IMR-90 (cell line): ENCODE data around the gene NTSR1. TPM values are rescaled to one million over a fixed set of nuclear protein-coding genes. Genes with fewer than 3 reads are reported as not detected.

Source experiments
- ATAC-seq: fragments of 200-7000 bp; cut with Tn5 transposase; 2 replicates; pipeline ENCODE4 v1.9.1; 2020; ENCODE audit warnings: low read depth, mild to moderate bottlenecking, moderate library complexity
- BruUV-seq: library from RNA; stranded (reverse); fragments of 400-500 nt; replicated peaks from 2 replicates; lab custom pipeline; 2021; lab: Mats Ljungman, UMichigan
- CTCF ChIA-PET: fragments of 300-600 bp; formaldehyde crosslinking; extraction: SDS; loops from one replicate; lab custom pipeline; 2021; ENCODE audit warnings: antibody characterized with exemption; lab: Yijun Ruan, JAX
- POLR2A ChIA-PET: fragments of 300-600 bp; sonication (Branson Sonifier 250); formaldehyde crosslinking; loops from one replicate; lab custom pipeline; 2022; ENCODE audit warnings: antibody characterized with exemption; ENCODE audit not compliant: unreplicated experiment; lab: Charles Lee
- DNase-seq: peaks from one replicate; pipeline ENCODE4 v3.0.0; 2013
- H2AFZ ChIP-seq: replicated peaks from 2 replicates; pipeline ENCODE3; 2013; ENCODE audit warnings: low read length, mild to moderate bottlenecking; ENCODE audit not compliant: poor library complexity
- H2AK5ac ChIP-seq: 2 replicates; pipeline ENCODE4 v1.6.1; 2013; ENCODE audit warnings: low read depth, low read length, inconsistent platforms
- H2AK9ac ChIP-seq: replicated peaks from 2 replicates; pipeline ENCODE3; 2013; ENCODE audit warnings: mild to moderate bottlenecking, low read depth, low read length, moderate library complexity; ENCODE audit not compliant: poor library complexity
- H2BK120ac ChIP-seq: 2 replicates; pipeline ENCODE4 v1.6.1; 2013; ENCODE audit warnings: low read depth, low read length, inconsistent platforms
- H2BK15ac ChIP-seq: 3 replicates; pipeline ENCODE4 v1.6.1; 2013; ENCODE audit warnings: low read depth, low read length, inconsistent platforms
- H2BK20ac ChIP-seq: 2 replicates; pipeline ENCODE4 v1.6.1; 2013; ENCODE audit warnings: low read depth, mild to moderate bottlenecking, inconsistent platforms, low read length, moderate library complexity
- H2BK5ac ChIP-seq: 2 replicates; pipeline ENCODE4 v1.6.1; 2013; ENCODE audit warnings: mild to moderate bottlenecking, low read depth, low read length, inconsistent platforms; ENCODE audit not compliant: poor library complexity, severe bottlenecking
- H3K14ac ChIP-seq: replicated peaks from 2 replicates; pipeline ENCODE4 v1.6.1; 2013; ENCODE audit warnings: low read depth, low read length, inconsistent platforms
- H3K18ac ChIP-seq: 2 replicates; pipeline ENCODE4 v1.6.1; 2013; ENCODE audit warnings: low read depth, low read length, control low read depth
- H3K23ac ChIP-seq: 2 replicates; pipeline ENCODE4 v1.6.1; 2013; ENCODE audit warnings: low read depth, low read length, inconsistent platforms
- H3K27ac ChIP-seq: 2 replicates; pipeline ENCODE4 v1.5.1; 2013; ENCODE audit warnings: mild to moderate bottlenecking, control low read depth, low read length; ENCODE audit not compliant: insufficient read depth
- H3K27me3 ChIP-seq: 2 replicates; pipeline ENCODE4 v1.6.1; 2013; ENCODE audit warnings: low read length; ENCODE audit not compliant: control insufficient read depth, insufficient read depth
- H3K36me3 ChIP-seq: 2 replicates; pipeline ENCODE4 v1.6.1; 2013; ENCODE audit warnings: low read length, mixed read lengths; ENCODE audit not compliant: control insufficient read depth, insufficient read depth
- H3K4ac ChIP-seq: 2 replicates; pipeline ENCODE4 v1.6.1; 2013; ENCODE audit warnings: low read depth, low read length, inconsistent platforms
- H3K4me1 ChIP-seq: 2 replicates; pipeline ENCODE4 v1.6.1; 2013; ENCODE audit warnings: low read length, mixed read lengths; ENCODE audit not compliant: control insufficient read depth, insufficient read depth
- H3K4me2 ChIP-seq: 2 replicates; pipeline ENCODE4 v1.6.1; 2013; ENCODE audit warnings: low read depth, mild to moderate bottlenecking, control low read depth, low read length, moderate library complexity
- H3K4me3 ChIP-seq: 2 replicates; pipeline ENCODE4 v1.5.1; 2013; ENCODE audit warnings: low read depth, mild to moderate bottlenecking, control low read depth, low read length, moderate library complexity; ENCODE audit not compliant: insufficient read depth
- H3K56ac ChIP-seq: 2 replicates; pipeline ENCODE4 v1.6.1; 2013; ENCODE audit warnings: low read length, inconsistent platforms; ENCODE audit not compliant: insufficient read depth; ENCODE audit errors: extremely low read depth
- H3K79me1 ChIP-seq, 2 experiments: 2 replicates each; pipeline ENCODE4 v1.6.1; 2013; ENCODE audit warnings: low read length in 2 of 2, inconsistent platforms in 1 of 2, low read depth in 1 of 2
- H3K9ac ChIP-seq: 2 replicates; pipeline ENCODE4 v1.6.1; 2013; ENCODE audit warnings: low read depth, low read length, control low read depth
- H3K9me1 ChIP-seq: 2 replicates; pipeline ENCODE4 v1.6.1; 2013; ENCODE audit warnings: low read length, inconsistent platforms; ENCODE audit not compliant: insufficient read depth
- H3K9me3 ChIP-seq: 2 replicates; pipeline ENCODE4 v1.6.1; 2013; ENCODE audit warnings: low read length; ENCODE audit not compliant: control insufficient read depth, insufficient read depth
- H4K20me1 ChIP-seq: 2 replicates; pipeline ENCODE4 v1.6.1; 2013; ENCODE audit warnings: low read length, inconsistent platforms; ENCODE audit not compliant: insufficient read depth
- H4K5ac ChIP-seq: 2 replicates; pipeline ENCODE4 v1.6.1; 2013; ENCODE audit warnings: mild to moderate bottlenecking, low read depth, low read length, control low read depth
- H4K8ac ChIP-seq, 2 experiments: 2 replicates each; pipeline ENCODE4 v1.6.1; 2013; ENCODE audit warnings: low read depth in 2 of 2, low read length in 2 of 2, control low read depth in 1 of 2, inconsistent platforms in 1 of 2
- H4K91ac ChIP-seq: 2 replicates; pipeline ENCODE4 v1.6.1; 2013; ENCODE audit warnings: low read depth, low read length, inconsistent platforms; ENCODE audit not compliant: insufficient read depth
- ELK1 ChIP-seq: fragments of 150-350 bp; IDR thresholded peaks from 2 replicates; pipeline ENCODE4 v1.6.1; 2016; ENCODE audit warnings: low read depth, mild to moderate bottlenecking, low read length, moderate library complexity, borderline replicate concordance
- RAD21 ChIP-seq: IDR thresholded peaks from 2 replicates; pipeline ENCODE4 v1.6.1; 2012; ENCODE audit warnings: low read length, improper control_type of control experiment
- WGBS, 2 experiments: methylation state at CpG; one replicate each; pipeline versions ENCODE4 v1.1.5 to v1.1.7; 2013; ENCODE audit warnings: missing lambda C conversion rate in 2 of 2; ENCODE audit not compliant: insufficient read length in 1 of 2; ENCODE audit errors: extremely low coverage in 2 of 2; 5-methylcytosine and 5-hydroxymethylcytosine counted together
- dilution Hi-C: fragments of 300-500 bp; cut with HindIII; formaldehyde crosslinking; loops from one replicate; pipeline ENCODE4 v1.14.3; 2018; ENCODE audit warnings: low sequenced_read_pairs; ENCODE audit not compliant: unreplicated experiment
- in situ Hi-C: fragments of 300-500 bp; cut with MboI; formaldehyde crosslinking; loops from 3 replicates; pipeline ENCODE4 v1.14.3; 2019; ENCODE audit warnings: low sequenced_read_pairs, inconsistent platforms, mixed read lengths
- intact Hi-C: fragments of 100-400 bp; cut with micrococcal nuclease; formaldehyde crosslinking; loops from 2 replicates; pipeline ENCODE4 v1.10.0; 2022
- polyA plus RNA-seq, 3 experiments: library from polyadenylated mRNA; depleted of rRNA; stranded (reverse); fragments of >200 nt; gene quantifications; 2 replicates each; pipeline ENCODE4 v1.2.3, GENCODE V29; 2012; ENCODE audit warnings: low replicate concordance in 1 of 3
- total RNA-seq: library from RNA; depleted of rRNA; stranded (reverse); fragments of >200 nt; gene quantifications from 2 replicates; pipeline ENCODE4 v1.2.3, GENCODE V29; 2012

NTSR1 gene
- total and polyA plus RNA-seq, 2 of the 4 experiments (the other 2 are of a cell fraction): 0.54 to 1.8 TPM

GRCh38 chr20:62743777-62744317 lies 35.2 kb downstream of the NTSR1 start:
- intact Hi-C loops: no loop called here
- no TSS peak for BruUV-seq
- Histone ChIP-seq H4K5ac (no peak overlapping the region), H3K4ac (peak overlapping the region; percentile 56), H2BK120ac (peak overlapping the region; percentile 49; the same call in 1 of the 2 replicates), H3K4me1 (peaks cover 13% of the 10 kb centered on the region), H2AK9ac (peak overlapping the region; percentile 88), H3K27ac (no peak overlapping the region; the same call in 1 of the 2 replicates), H4K91ac (no peak overlapping the region), H3K9ac (no peak overlapping the region), H2BK20ac (no peak overlapping the region), H3K18ac (no peak overlapping the region), H3K4me3 (no peak overlapping the region), H2BK15ac (no peak overlapping the region; the same call in 2 of the 3 replicates), H4K8ac (peak overlapping the region in 1 of 2 experiments; percentile 27; a peak in 1 of 4 replicates), H3K36me3 (no peaks in the 10 kb centered on the region), H3K27me3 (no peaks in the 10 kb centered on the region), H3K9me1 (peaks cover 7% of the 10 kb centered on the region), H2AFZ (no peak overlapping the region), H4K20me1 (no peaks in the 10 kb centered on the region), H3K4me2 (no peak overlapping the region), H3K14ac (peak overlapping the region; percentile 37; the same call in 1 of the 2 replicates), H3K56ac (no peak overlapping the region), H2AK5ac (peak overlapping the region; percentile 47; the same call in 1 of the 2 replicates), H3K9me3 (no peaks in the 10 kb centered on the region), H2BK5ac (no peak overlapping the region), H3K79me1 (peaks cover 0 to 7% of the 10 kb centered on the region in 2 experiments; a peak in 1 of 4 replicates), H3K23ac (no peak overlapping the region)
- ATAC-seq: no peak
- ChIA-PET POLR2A (no interaction called here), CTCF (no interaction called here)
- TF ChIP-seq RAD21 (no peak), ELK1 (no peak)
- in situ Hi-C loops: no loop called here
- DNase-seq: no peak
- dilution Hi-C loops: no loop called here
- 69% methylated on average over 5 of the region's 20 CpGs; no CpG with 5 or more reads in 1 of the 2 experiments for WGBS, 2 experiments
